Measurements from ENCODE around the gene EPN2.
"Not testable (repeated sequence)": the region's sequence is repeated elsewhere in the genome, so short reads cannot be mapped to it uniquely, and the experiment has no call there.

EPN2 gene

DNA sequence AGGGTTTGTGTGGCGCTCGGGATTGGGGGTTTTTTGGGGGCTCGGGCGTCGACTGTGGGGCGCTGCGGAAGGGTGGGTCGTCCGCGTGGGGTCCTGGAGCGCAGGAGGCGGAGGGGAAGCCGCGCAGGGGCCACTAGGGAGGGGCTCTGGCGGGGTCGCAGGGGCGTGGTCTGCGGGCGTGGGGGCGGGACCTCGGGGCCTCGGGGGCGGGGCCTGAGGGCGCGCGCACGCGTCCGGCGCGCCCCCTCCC lies at the start of gene EPN2:
Gene EPN2 (plus strand): TSS at position 228 of the 250 bp plus-strand sequence. CDS start 45,754 bp downstream, outside the sequence.
- DNase-seq (ENCODE audit: low read depth), result not testable (repeated sequence)

GRCh38 chr17:19187883-19188869 lies 49.0 kb upstream of the EPN2 start:
- DNase-seq (ENCODE audit: low read depth), result not testable (repeated sequence)

GRCh38 chr17:19188870-19189708 lies 48.1 kb upstream of the EPN2 start:
- not testable (repeated sequence) for DNase-seq (ENCODE audit: low read depth)

GRCh38 chr17:19189781-19190405 lies 47.3 kb upstream of the EPN2 start:
- not testable (repeated sequence) for DNase-seq (ENCODE audit: low read depth)

- DNase-seq (ENCODE audit: low read depth), result not testable (repeated sequence)
Measured at GRCh38 chr17:19196382-19197204, 40.6 kb upstream of the EPN2 start.

DNA sequence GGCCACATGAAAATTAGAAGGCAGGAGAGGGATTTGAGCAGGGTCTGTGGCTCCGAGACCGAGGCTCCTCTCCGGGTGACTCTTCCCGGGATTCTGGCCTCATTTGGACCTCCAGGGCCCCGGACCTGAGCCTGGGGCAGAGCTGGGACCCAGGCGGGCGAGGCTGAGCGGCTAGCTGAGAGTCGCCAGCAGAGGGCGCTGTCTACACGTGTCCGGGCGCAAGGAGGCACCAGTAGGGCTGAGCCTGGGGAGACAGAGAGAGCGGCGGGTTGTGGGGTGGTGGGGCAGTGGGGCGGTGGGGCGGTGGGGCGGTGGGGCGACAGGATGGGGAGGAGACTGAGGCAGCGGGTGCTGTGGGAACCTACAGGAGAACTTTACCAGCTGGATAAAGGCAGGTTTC lies 34.7 kb upstream of the EPN2 start:
- DNase-seq (ENCODE audit: low read depth), result not testable (repeated sequence)

GRCh38 chr17:19203429-19203828 lies 33.7 kb upstream of the EPN2 start:
- DNase-seq (ENCODE audit: low read depth), result not testable (repeated sequence)

DNA sequence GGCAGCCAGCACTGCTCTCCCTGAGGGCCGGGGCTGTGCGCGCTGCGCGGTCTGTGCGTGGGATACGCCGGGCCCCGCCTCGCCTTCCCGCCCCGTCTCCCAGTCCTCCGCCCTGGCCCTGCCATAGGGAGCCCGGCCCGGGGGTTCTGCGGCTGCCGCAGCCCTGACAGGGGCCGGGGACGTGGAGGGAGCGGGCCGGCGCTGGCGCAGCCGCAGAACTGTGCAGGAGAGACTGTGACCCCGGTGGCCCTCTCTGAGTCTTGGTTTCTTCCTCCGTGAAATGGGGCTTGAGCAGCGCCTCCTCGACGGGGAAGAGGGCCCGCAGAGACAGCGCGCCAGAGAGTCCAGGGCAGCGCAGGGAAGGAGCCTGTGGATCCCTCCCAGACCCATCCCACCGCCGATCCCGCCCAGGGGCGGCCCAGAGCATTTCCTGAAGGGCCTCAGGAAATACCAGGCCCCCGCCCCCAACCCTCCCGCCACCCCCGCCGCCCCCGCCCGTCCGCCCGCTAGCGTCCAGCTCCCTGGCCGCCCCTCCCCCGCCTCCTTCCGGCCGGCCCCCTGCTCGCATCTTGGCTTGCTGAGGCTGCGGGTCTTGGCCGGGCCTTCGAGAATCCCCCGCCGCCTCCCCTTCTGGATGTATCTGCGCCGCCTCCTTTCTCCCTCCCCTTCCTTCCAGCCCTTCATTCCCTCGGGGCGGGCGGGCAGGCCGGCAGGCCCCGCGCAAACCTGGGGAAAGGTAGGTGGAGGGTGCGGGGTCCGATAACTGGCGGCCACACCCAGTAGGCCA lies 21.9 kb upstream of the EPN2 start:
- not testable (repeated sequence) for DNase-seq (ENCODE audit: low read depth)

GRCh38 chr17:19216148-19216926 lies 20.8 kb upstream of the EPN2 start:
- DNase-seq (ENCODE audit: low read depth), result not testable (repeated sequence)

DNA sequence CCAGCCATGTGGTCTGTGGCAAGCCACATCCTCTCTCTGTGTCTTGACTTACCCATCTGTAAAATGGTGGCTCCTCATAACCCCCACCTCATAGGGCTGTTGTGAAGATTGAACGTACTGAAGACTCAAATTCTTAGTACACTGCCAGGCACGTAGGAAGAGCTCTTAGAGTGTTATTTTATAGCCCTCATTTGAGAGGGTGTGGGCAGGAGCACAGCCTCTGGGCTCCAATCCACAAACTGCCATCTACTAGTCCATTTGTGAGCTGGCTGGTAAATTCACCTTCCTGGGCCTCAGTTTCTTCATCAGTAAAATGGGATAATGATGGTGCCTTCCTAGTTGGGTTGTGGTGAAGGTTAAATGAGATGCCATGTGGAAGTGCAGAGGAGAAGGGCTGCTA lies 18.3 kb upstream of the EPN2 start:
- DNase-seq (ENCODE audit: low read depth), result not testable (repeated sequence)

DNA sequence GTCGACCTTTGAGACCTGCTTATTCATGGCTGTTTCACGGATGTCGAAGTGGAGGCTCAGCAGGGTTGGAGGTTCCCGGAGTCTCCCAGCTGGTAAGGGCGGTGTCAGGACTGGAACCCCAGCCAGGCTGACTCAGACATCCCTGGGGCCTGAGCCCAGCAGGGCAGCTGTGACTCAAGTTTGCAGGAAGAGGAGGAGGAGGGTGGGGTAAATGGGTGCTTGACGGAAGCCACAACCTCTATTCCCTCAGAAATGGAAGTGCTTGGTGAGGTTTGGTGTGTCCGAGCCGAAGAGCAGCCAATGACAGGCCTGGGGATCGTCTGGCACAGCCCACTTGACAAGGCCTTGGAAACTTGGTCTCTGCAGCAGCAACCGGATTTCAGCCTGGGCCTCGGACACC lies 17.8 kb upstream of the EPN2 start:
- not testable (repeated sequence) for DNase-seq (ENCODE audit: low read depth)

DNA sequence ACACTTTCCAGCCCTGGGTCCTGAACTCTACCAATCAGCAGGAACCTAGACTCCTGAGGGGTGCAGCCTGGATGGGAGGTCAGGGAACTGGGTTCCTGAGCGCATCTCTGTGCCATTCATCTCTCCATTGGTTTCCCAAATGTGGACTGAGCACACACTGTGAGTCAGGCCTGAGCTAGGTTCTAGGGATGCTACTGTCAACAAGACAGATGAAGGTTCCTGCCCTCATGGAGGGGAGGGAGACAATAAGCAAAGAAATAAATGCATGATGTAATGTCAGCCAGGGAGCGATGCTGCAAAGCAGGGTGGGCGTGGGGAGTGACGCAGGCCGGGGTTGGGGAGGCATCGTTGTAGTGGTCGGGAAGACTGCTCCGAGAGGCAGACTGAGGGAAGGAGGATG lies 17.0 kb upstream of the EPN2 start:
- not testable (repeated sequence) for DNase-seq (ENCODE audit: low read depth)

- not testable (repeated sequence) for DNase-seq (ENCODE audit: low read depth)
Measured at GRCh38 chr17:19226610-19227588, 10.3 kb upstream of the EPN2 start.

- not testable (repeated sequence) for DNase-seq (ENCODE audit: low read depth)
Measured at GRCh38 chr17:19234676-19235075, 2.5 kb upstream of the EPN2 start.

- not testable (repeated sequence) for DNase-seq (ENCODE audit: low read depth)
Measured at GRCh38 chr17:19236351-19237138, 621 bp upstream of the EPN2 start.

DNA sequence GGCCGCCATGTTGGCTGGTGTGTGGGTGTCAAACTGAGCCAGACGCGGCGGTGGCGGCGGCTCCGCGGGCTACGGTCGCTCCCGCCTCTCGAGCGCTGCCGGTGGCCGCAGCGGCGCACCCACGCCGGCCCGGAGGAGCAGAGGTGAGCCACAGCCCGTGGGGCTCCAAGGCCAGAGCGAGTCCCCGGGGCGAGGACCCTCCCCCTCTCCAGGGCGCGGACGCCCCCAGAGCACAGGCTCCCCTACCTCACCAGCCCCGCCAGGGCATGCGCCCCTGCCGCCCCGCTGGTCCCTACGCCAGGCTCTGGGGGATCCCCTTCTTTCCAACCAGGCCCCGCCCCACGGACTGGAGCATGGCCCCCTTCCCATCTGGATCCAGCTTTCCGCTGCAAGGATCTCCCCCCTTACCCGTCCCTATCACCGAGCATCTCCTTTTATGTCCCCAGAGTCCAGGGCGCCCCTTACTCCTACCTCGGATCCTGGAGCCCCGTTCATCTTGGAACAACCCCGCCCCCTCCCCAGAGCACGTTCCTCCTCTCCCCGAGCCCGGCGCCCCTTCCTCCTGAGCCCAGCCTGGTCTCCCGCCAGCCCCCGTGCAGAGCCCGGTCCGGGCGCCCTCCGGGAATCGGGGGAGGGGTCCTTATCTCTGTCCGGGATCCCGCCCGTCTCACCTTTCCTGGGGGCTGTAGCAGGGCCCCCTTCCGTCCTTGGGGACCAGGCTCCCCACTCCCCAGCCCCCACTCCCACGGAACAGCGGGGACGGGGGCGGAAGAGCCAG lies 412 bp downstream of the EPN2 start:
- DNase-seq (ENCODE audit: low read depth), result peak; percentile 41

GRCh38 chr17:19238167-19238505 lies 970 bp downstream of the EPN2 start:
- no peak for DNase-seq (ENCODE audit: low read depth)
